ENCODE data around the gene SMARCAL1.

SMARCAL1 gene

DNA sequence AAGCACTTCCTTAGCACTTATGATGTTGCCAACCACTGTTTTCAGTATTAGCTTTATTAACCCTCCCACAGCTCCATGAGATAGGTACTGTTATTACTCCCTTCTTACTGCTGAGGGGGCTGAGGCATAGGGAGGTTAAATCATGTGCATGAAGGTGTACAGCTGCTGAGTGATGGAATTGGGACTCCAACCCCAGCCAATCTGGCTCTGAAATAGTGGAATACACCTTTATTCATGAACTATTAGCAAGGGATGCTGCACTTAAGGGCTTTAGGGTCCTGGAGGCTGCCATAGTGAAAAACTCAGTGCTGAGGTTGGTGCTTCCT lies 19.2 kb downstream of the SMARCAL1 start:
- no peak for TF ChIP-seq ZBTB7A (IDR thresholded peaks at IDR 0.05; ENCODE audit: low read depth)
- no peak for TF ChIP-seq EP300 (IDR thresholded peaks at IDR 0.05; ENCODE audit: borderline replicate concordance)
- no peak for TF ChIP-seq EGR1 (IDR thresholded peaks at IDR 0.05)
- TF ChIP-seq, protein P1, sequence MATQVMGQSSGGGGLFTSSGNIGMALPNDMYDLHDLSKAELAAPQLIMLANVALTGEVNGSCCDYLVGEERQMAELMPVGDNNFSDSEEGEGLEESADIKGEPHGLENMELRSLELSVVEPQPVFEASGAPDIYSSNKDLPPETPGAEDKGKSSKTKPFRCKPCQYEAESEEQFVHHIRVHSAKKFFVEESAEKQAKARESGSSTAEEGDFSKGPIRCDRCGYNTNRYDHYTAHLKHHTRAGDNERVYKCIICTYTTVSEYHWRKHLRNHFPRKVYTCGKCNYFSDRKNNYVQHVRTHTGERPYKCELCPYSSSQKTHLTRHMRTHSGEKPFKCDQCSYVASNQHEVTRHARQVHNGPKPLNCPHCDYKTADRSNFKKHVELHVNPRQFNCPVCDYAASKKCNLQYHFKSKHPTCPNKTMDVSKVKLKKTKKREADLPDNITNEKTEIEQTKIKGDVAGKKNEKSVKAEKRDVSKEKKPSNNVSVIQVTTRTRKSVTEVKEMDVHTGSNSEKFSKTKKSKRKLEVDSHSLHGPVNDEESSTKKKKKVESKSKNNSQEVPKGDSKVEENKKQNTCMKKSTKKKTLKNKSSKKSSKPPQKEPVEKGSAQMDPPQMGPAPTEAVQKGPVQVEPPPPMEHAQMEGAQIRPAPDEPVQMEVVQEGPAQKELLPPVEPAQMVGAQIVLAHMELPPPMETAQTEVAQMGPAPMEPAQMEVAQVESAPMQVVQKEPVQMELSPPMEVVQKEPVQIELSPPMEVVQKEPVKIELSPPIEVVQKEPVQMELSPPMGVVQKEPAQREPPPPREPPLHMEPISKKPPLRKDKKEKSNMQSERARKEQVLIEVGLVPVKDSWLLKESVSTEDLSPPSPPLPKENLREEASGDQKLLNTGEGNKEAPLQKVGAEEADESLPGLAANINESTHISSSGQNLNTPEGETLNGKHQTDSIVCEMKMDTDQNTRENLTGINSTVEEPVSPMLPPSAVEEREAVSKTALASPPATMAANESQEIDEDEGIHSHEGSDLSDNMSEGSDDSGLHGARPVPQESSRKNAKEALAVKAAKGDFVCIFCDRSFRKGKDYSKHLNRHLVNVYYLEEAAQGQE (IDR thresholded peaks at IDR 0.05; ENCODE audit: low read depth) = no peak
- no peak for TF ChIP-seq YY1 (IDR thresholded peaks at IDR 0.05; ENCODE audit: low read depth)
- no peak for TF ChIP-seq MAX (IDR thresholded peaks at IDR 0.05)
- TF ChIP-seq CEBPB (IDR thresholded peaks at IDR 0.05) = no peak
- no peak for TF ChIP-seq TAF1 (IDR thresholded peaks at IDR 0.05; ENCODE audit: low read depth)
- TF ChIP-seq NFIC (IDR thresholded peaks at IDR 0.05) = no peak
- TF ChIP-seq CREB1 (IDR thresholded peaks at IDR 0.05; ENCODE audit: low read depth) = no peak
- TF ChIP-seq TEAD4 (IDR thresholded peaks at IDR 0.05) = no peak
- no peak for TF ChIP-seq RAD21 (IDR thresholded peaks at IDR 0.05; ENCODE audit: low read depth)
- no peak for TF ChIP-seq TCF12 (IDR thresholded peaks at IDR 0.05; ENCODE audit: low read depth)
- no peak for TF ChIP-seq USF1 (IDR thresholded peaks at IDR 0.05)
- no peak for TF ChIP-seq FOXM1 (IDR thresholded peaks at IDR 0.05; ENCODE audit: borderline replicate concordance, low read depth)

- no peak for TF ChIP-seq EGR1 (IDR thresholded peaks at IDR 0.05)
- TF ChIP-seq USF1 (IDR thresholded peaks at IDR 0.05) = no peak
- TF ChIP-seq TCF12 (IDR thresholded peaks at IDR 0.05; ENCODE audit: low read depth) = no peak
- no peak for TF ChIP-seq CEBPB (IDR thresholded peaks at IDR 0.05)
- no peak for TF ChIP-seq MAX (IDR thresholded peaks at IDR 0.05)
- no peak for TF ChIP-seq EP300 (IDR thresholded peaks at IDR 0.05; ENCODE audit: borderline replicate concordance)
- TF ChIP-seq RAD21 (IDR thresholded peaks at IDR 0.05; ENCODE audit: low read depth) = no peak
- TF ChIP-seq ZBTB7A (IDR thresholded peaks at IDR 0.05; ENCODE audit: low read depth) = no peak
- TF ChIP-seq YY1 (IDR thresholded peaks at IDR 0.05; ENCODE audit: low read depth) = no peak
- TF ChIP-seq TAF1 (IDR thresholded peaks at IDR 0.05; ENCODE audit: low read depth) = no peak
Measured at GRCh38 chr2:216436383-216436782, 24.1 kb downstream of the SMARCAL1 start.

DNA sequence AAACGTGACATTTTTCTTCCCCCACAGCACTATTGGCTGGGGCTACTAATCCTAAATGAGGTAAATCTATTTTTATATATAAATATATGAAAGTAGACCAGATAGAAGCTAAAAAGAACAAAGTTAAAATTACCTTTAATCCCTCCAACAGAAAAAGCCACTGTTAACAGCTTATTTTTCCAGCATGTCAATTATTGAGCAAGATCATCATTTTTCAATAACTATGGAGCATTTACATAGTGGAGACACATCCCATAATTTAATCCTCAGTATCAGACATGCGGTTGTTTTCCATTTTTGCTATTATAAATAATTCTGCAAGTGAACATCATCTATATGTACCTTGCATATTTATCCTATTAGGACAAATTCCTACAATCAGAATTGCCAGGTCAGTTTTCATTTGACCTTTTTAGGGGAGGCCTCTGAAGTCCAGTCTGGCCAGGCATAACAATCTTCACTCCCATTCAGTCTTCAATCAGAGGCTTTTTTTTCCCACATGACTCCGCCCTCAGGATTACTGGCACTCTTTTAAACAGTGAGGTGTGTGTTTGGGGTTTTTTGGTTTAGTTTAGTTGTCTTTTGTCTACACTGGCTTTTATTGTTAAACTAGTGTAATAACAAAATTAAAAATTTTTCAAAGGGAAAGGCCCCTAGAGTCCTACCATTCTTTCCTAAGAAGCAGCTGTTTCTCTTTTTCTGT lies 29.2 kb downstream of the SMARCAL1 start:
- TF ChIP-seq RAD21 (IDR thresholded peaks at IDR 0.05; ENCODE audit: low read depth) (no peak), FOXM1 (IDR thresholded peaks at IDR 0.05; ENCODE audit: borderline replicate concordance, low read depth) (no peak), TAF1 (IDR thresholded peaks at IDR 0.05; ENCODE audit: low read depth) (no peak), TCF12 (IDR thresholded peaks at IDR 0.05; ENCODE audit: low read depth) (no peak), TEAD4 (IDR thresholded peaks at IDR 0.05) (no peak), CEBPB (IDR thresholded peaks at IDR 0.05) (no peak), EGR1 (IDR thresholded peaks at IDR 0.05) (no peak), YY1 (IDR thresholded peaks at IDR 0.05; ENCODE audit: low read depth) (no peak), EP300 (IDR thresholded peaks at IDR 0.05; ENCODE audit: borderline replicate concordance) (no peak), MAX (IDR thresholded peaks at IDR 0.05) (no peak)
- TF ChIP-seq, protein P1 (IDR thresholded peaks at IDR 0.05; ENCODE audit: low read depth) = no peak

- TF ChIP-seq RAD21 (IDR thresholded peaks at IDR 0.05; ENCODE audit: low read depth) (no peak), NFIC (IDR thresholded peaks at IDR 0.05) (no peak), CREB1 (IDR thresholded peaks at IDR 0.05; ENCODE audit: low read depth) (no peak)
Measured at GRCh38 chr2:216445501-216445900, 33.2 kb downstream of the SMARCAL1 start.

DNA sequence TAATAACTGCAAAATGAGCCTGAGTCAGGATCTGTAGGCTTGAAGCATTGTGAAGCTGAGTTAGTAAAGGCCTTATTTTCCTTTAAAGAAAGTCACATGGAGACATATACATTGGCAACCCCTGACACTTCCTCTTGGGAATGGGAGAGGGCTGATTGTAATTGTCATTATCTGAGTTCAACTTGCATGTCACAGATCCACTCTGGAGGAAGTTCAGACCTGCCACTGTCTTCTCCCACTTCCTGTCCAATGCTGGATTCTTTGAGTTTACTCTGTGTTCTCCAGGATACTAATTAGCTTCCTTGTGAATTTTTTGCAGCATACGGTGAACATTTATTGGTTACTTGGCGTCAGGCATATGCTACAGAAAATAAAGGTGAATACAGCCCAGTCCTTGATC lies 34.1 kb downstream of the SMARCAL1 start:
- no peak for TF ChIP-seq TAF1 (IDR thresholded peaks at IDR 0.05; ENCODE audit: low read depth)
- no peak for TF ChIP-seq YY1 (IDR thresholded peaks at IDR 0.05; ENCODE audit: low read depth)
- no peak for TF ChIP-seq CREB1 (IDR thresholded peaks at IDR 0.05; ENCODE audit: low read depth)
- TF ChIP-seq CEBPB (IDR thresholded peaks at IDR 0.05) = no peak
- TF ChIP-seq NFIC (IDR thresholded peaks at IDR 0.05) = no peak
- TF ChIP-seq MAX (IDR thresholded peaks at IDR 0.05) = no peak
- TF ChIP-seq EP300 (IDR thresholded peaks at IDR 0.05; ENCODE audit: borderline replicate concordance) = no peak
- TF ChIP-seq USF1 (IDR thresholded peaks at IDR 0.05) = no peak
- TF ChIP-seq TEAD4 (IDR thresholded peaks at IDR 0.05) = no peak
- TF ChIP-seq, protein P1 (IDR thresholded peaks at IDR 0.05; ENCODE audit: low read depth) = no peak
- TF ChIP-seq EGR1 (IDR thresholded peaks at IDR 0.05) = no peak
- no peak for TF ChIP-seq FOXM1 (IDR thresholded peaks at IDR 0.05; ENCODE audit: borderline replicate concordance, low read depth)
- no peak for TF ChIP-seq RAD21 (IDR thresholded peaks at IDR 0.05; ENCODE audit: low read depth)

Measured in Ishikawa (cell line).